ENCODE results near the gene TJP3. TPM values are rescaled to one million over a fixed set of nuclear protein-coding genes. Genes with fewer than 3 reads are reported as not detected.

TJP3 gene
- total and polyA plus RNA-seq, 2 experiments from 2014 or later, result 18.2 to 23.9 TPM

- TF ChIP-seq ETS1 (IDR thresholded peaks at IDR 0.05) (no peak), ZNF462 (CRISPR knock-in tag; IDR thresholded peaks at IDR 0.05) (no peak), JUNB (IDR thresholded peaks at IDR 0.05; ENCODE audit: unreplicated experiment) (no peak), ZNF114 (CRISPR knock-in tag; IDR thresholded peaks at IDR 0.05) (no peak)
Measured at GRCh38 chr19:3700242-3701032, 7.7 kb upstream of the TJP3 start, which contains the start of gene PIP5K1C (continued).

- Histone ChIP-seq H3K4me3 (no peak overlapping the region), H3F3A (replicated peaks; ENCODE audit: low read depth) (0 out of 2 replicates have a peak, but pooled peaks cover 3% of the 10 kb centered on the region), H4K20me1 (replicated peaks; ENCODE audit: insufficient read depth) (peaks cover 3% of the 10 kb centered on the region; the same call in 1 of the 2 replicates), H3K4me2 (no peak overlapping the region), H3K27me3 (ENCODE audit: insufficient read depth) (no peaks in the 10 kb centered on the region), H3K79me2 (replicated peaks; ENCODE audit: insufficient read depth) (peaks cover 30% of the 10 kb centered on the region), H3K9me2 (ENCODE audit: insufficient read depth) (no peaks in the 10 kb centered on the region), H3K4me1 (ENCODE audit: insufficient read depth) (peaks cover 3% of the 10 kb centered on the region; the same call in 1 of the 2 replicates), H3K27ac (ENCODE audit: low read depth) (no peak overlapping the region), H3K36me3 (ENCODE audit: insufficient read depth) (no peaks in the 10 kb centered on the region), H2AFZ (no peak overlapping the region)
- no peak overlapping the region for H3K4me3 Mint-ChIP-seq
- TF ChIP-seq POLR2AphosphoS5 (IDR thresholded peaks at IDR 0.05; ENCODE audit: low read depth) (no peak), JUNB (IDR thresholded peaks at IDR 0.05; ENCODE audit: unreplicated experiment) (no peak), NANOG (IDR thresholded peaks at IDR 0.05; ENCODE audit: borderline replicate concordance) (no peak), ZNF114 (CRISPR knock-in tag; IDR thresholded peaks at IDR 0.05) (no peak), EZH2 (IDR thresholded peaks at IDR 0.05; ENCODE audit: low read depth, unreplicated experiment) (no peak), REST (IDR thresholded peaks at IDR 0.05; ENCODE audit: unreplicated experiment) (no peak), ETS1 (IDR thresholded peaks at IDR 0.05) (no peak)
- peaks cover 3% of the 10 kb centered on the region; the same call in 1 of the 3 replicates for H3K9me3 Mint-ChIP-seq
- no peak for DNase-seq (ENCODE audit: low spot score)
- peaks cover 4% of the 10 kb centered on the region for H3K27me3 Mint-ChIP-seq (ENCODE audit: insufficient read depth, low read depth, poor library complexity)
- no peak for ATAC-seq
- no peaks in the 10 kb centered on the region; the same call in 2 of the 3 replicates for H3K4me1 Mint-ChIP-seq
- H3K27ac Mint-ChIP-seq, result no peak overlapping the region
- H3K36me3 Mint-ChIP-seq (ENCODE audit: low read depth), result no peaks in the 10 kb centered on the region
Measured at GRCh38 chr19:3701200-3701599, 7.0 kb upstream of the TJP3 start.

Data from GM23338 (cell line).